OCI-LY1 (cell line): Measurements from ENCODE around the gene ITGB3BP.

Experiments used
- CTCF ChIP-seq: fragments of 200-600 bp; sonication (generic), shearing (Covaris generic); IDR thresholded peaks from 2 replicates; pipeline ENCODE4 v1.5.1; 2017; ENCODE audit warnings: mild to moderate bottlenecking, antibody characterized with exemption, low read length, moderate library complexity, mixed read lengths
- EZH2 ChIP-seq: fragments of 200-600 bp; sonication (generic), shearing (Covaris generic); IDR thresholded peaks from 2 replicates; pipeline ENCODE4 v1.8.0; 2017; ENCODE audit warnings: borderline replicate concordance, mixed run types, mild to moderate bottlenecking, antibody characterized with exemption, low read length, moderate library complexity, mixed read lengths

- TF ChIP-seq CTCF: peak; percentile 23; the same call in 1 of the 2 replicates
- TF ChIP-seq EZH2: no peak
Measured at GRCh38 chr1:63466759-63467158, 56.3 kb downstream of the ITGB3BP start.
